IMR-90 (cell line): ENCODE data around the gene GABBR2. TPM values are rescaled to one million over a fixed set of nuclear protein-coding genes. Genes with fewer than 3 reads are reported as not detected.

ENCODE experiments used
- ATAC-seq: fragments of 200-7000 bp; cut with Tn5 transposase; 2 replicates; pipeline ENCODE4 v1.9.1; 2020; ENCODE audit warnings: low read depth, mild to moderate bottlenecking, moderate library complexity
- BruUV-seq: library from RNA; stranded (reverse); fragments of 400-500 nt; replicated peaks from 2 replicates; lab custom pipeline; 2021; lab: Mats Ljungman, UMichigan
- CTCF ChIA-PET: fragments of 300-600 bp; formaldehyde crosslinking; extraction: SDS; loops from one replicate; lab custom pipeline; 2021; ENCODE audit warnings: antibody characterized with exemption; lab: Yijun Ruan, JAX
- POLR2A ChIA-PET: fragments of 300-600 bp; sonication (Branson Sonifier 250); formaldehyde crosslinking; loops from one replicate; lab custom pipeline; 2022; ENCODE audit warnings: antibody characterized with exemption; ENCODE audit not compliant: unreplicated experiment; lab: Charles Lee
- DNase-seq: peaks from one replicate; pipeline ENCODE4 v3.0.0; 2013
- H2AFZ ChIP-seq: replicated peaks from 2 replicates; pipeline ENCODE3; 2013; ENCODE audit warnings: low read length, mild to moderate bottlenecking; ENCODE audit not compliant: poor library complexity
- H2AK5ac ChIP-seq: 2 replicates; pipeline ENCODE4 v1.6.1; 2013; ENCODE audit warnings: low read depth, low read length, inconsistent platforms
- H2AK9ac ChIP-seq: replicated peaks from 2 replicates; pipeline ENCODE3; 2013; ENCODE audit warnings: mild to moderate bottlenecking, low read depth, low read length, moderate library complexity; ENCODE audit not compliant: poor library complexity
- H2BK120ac ChIP-seq: 2 replicates; pipeline ENCODE4 v1.6.1; 2013; ENCODE audit warnings: low read depth, low read length, inconsistent platforms
- H2BK15ac ChIP-seq: 3 replicates; pipeline ENCODE4 v1.6.1; 2013; ENCODE audit warnings: low read depth, low read length, inconsistent platforms
- H2BK20ac ChIP-seq: 2 replicates; pipeline ENCODE4 v1.6.1; 2013; ENCODE audit warnings: low read depth, mild to moderate bottlenecking, inconsistent platforms, low read length, moderate library complexity
- H2BK5ac ChIP-seq: 2 replicates; pipeline ENCODE4 v1.6.1; 2013; ENCODE audit warnings: mild to moderate bottlenecking, low read depth, low read length, inconsistent platforms; ENCODE audit not compliant: poor library complexity, severe bottlenecking
- H3K14ac ChIP-seq: replicated peaks from 2 replicates; pipeline ENCODE4 v1.6.1; 2013; ENCODE audit warnings: low read depth, low read length, inconsistent platforms
- H3K18ac ChIP-seq: 2 replicates; pipeline ENCODE4 v1.6.1; 2013; ENCODE audit warnings: low read depth, low read length, control low read depth
- H3K23ac ChIP-seq: 2 replicates; pipeline ENCODE4 v1.6.1; 2013; ENCODE audit warnings: low read depth, low read length, inconsistent platforms
- H3K27ac ChIP-seq: 2 replicates; pipeline ENCODE4 v1.5.1; 2013; ENCODE audit warnings: mild to moderate bottlenecking, control low read depth, low read length; ENCODE audit not compliant: insufficient read depth
- H3K27me3 ChIP-seq: 2 replicates; pipeline ENCODE4 v1.6.1; 2013; ENCODE audit warnings: low read length; ENCODE audit not compliant: control insufficient read depth, insufficient read depth
- H3K36me3 ChIP-seq: 2 replicates; pipeline ENCODE4 v1.6.1; 2013; ENCODE audit warnings: low read length, mixed read lengths; ENCODE audit not compliant: control insufficient read depth, insufficient read depth
- H3K4ac ChIP-seq: 2 replicates; pipeline ENCODE4 v1.6.1; 2013; ENCODE audit warnings: low read depth, low read length, inconsistent platforms
- H3K4me1 ChIP-seq: 2 replicates; pipeline ENCODE4 v1.6.1; 2013; ENCODE audit warnings: low read length, mixed read lengths; ENCODE audit not compliant: control insufficient read depth, insufficient read depth
- H3K4me2 ChIP-seq: 2 replicates; pipeline ENCODE4 v1.6.1; 2013; ENCODE audit warnings: low read depth, mild to moderate bottlenecking, control low read depth, low read length, moderate library complexity
- H3K4me3 ChIP-seq: 2 replicates; pipeline ENCODE4 v1.5.1; 2013; ENCODE audit warnings: low read depth, mild to moderate bottlenecking, control low read depth, low read length, moderate library complexity; ENCODE audit not compliant: insufficient read depth
- H3K56ac ChIP-seq: 2 replicates; pipeline ENCODE4 v1.6.1; 2013; ENCODE audit warnings: low read length, inconsistent platforms; ENCODE audit not compliant: insufficient read depth; ENCODE audit errors: extremely low read depth
- H3K79me1 ChIP-seq, 2 experiments: 2 replicates each; pipeline ENCODE4 v1.6.1; 2013; ENCODE audit warnings: low read length in 2 of 2, inconsistent platforms in 1 of 2, low read depth in 1 of 2
- H3K9ac ChIP-seq: 2 replicates; pipeline ENCODE4 v1.6.1; 2013; ENCODE audit warnings: low read depth, low read length, control low read depth
- H3K9me1 ChIP-seq: 2 replicates; pipeline ENCODE4 v1.6.1; 2013; ENCODE audit warnings: low read length, inconsistent platforms; ENCODE audit not compliant: insufficient read depth
- H3K9me3 ChIP-seq: 2 replicates; pipeline ENCODE4 v1.6.1; 2013; ENCODE audit warnings: low read length; ENCODE audit not compliant: control insufficient read depth, insufficient read depth
- H4K20me1 ChIP-seq: 2 replicates; pipeline ENCODE4 v1.6.1; 2013; ENCODE audit warnings: low read length, inconsistent platforms; ENCODE audit not compliant: insufficient read depth
- H4K5ac ChIP-seq: 2 replicates; pipeline ENCODE4 v1.6.1; 2013; ENCODE audit warnings: mild to moderate bottlenecking, low read depth, low read length, control low read depth
- H4K8ac ChIP-seq, 2 experiments: 2 replicates each; pipeline ENCODE4 v1.6.1; 2013; ENCODE audit warnings: low read depth in 2 of 2, low read length in 2 of 2, control low read depth in 1 of 2, inconsistent platforms in 1 of 2
- H4K91ac ChIP-seq: 2 replicates; pipeline ENCODE4 v1.6.1; 2013; ENCODE audit warnings: low read depth, low read length, inconsistent platforms; ENCODE audit not compliant: insufficient read depth
- BHLHE40 ChIP-seq: fragments of 150-350 bp; IDR thresholded peaks from 2 replicates; pipeline ENCODE4 v1.6.1; 2016; ENCODE audit warnings: mild to moderate bottlenecking, low read depth, low read length
- CEBPB ChIP-seq: IDR thresholded peaks from 2 replicates; pipeline ENCODE4 v1.6.1; 2012; ENCODE audit warnings: low read depth, low read length, improper control_type of control experiment
- CHD1 ChIP-seq: IDR thresholded peaks from 2 replicates; pipeline ENCODE4 v1.6.1; 2012; ENCODE audit warnings: low read depth, low read length, improper control_type of control experiment
- CTCF ChIP-seq: conservative IDR thresholded peaks from 2 replicates; pipeline ENCODE4 v1.5.1; 2012; ENCODE audit warnings: mild to moderate bottlenecking, low read depth, low read length, improper control_type of control experiment
- ELK1 ChIP-seq: fragments of 150-350 bp; IDR thresholded peaks from 2 replicates; pipeline ENCODE4 v1.6.1; 2016; ENCODE audit warnings: low read depth, mild to moderate bottlenecking, low read length, moderate library complexity, borderline replicate concordance
- FOS ChIP-seq: fragments of 150-350 bp; IDR thresholded peaks from 2 replicates; pipeline ENCODE4 v1.6.1; 2016; ENCODE audit warnings: low read depth, low read length
- MAFK ChIP-seq: IDR thresholded peaks from 2 replicates; pipeline ENCODE4 v1.6.1; 2012; ENCODE audit warnings: low read depth, low read length, improper control_type of control experiment
- MAZ ChIP-seq: IDR thresholded peaks from 2 replicates; pipeline ENCODE4 v1.6.1; 2012; ENCODE audit warnings: low read depth, mild to moderate bottlenecking, low read length, improper control_type of control experiment, moderate library complexity, borderline replicate concordance
- MXI1 ChIP-seq: IDR thresholded peaks from 2 replicates; pipeline ENCODE4 v1.6.1; 2012; ENCODE audit warnings: low read depth, mild to moderate bottlenecking, low read length, moderate library complexity, borderline replicate concordance
- NFE2L2 ChIP-seq: fragments of 150-350 bp; IDR thresholded peaks from 2 replicates; pipeline ENCODE4 v1.6.1; 2016; ENCODE audit warnings: low read depth, mild to moderate bottlenecking, low read length
- POLR2A ChIP-seq: IDR thresholded peaks from 2 replicates; pipeline ENCODE4 v1.6.1; 2012; ENCODE audit warnings: mild to moderate bottlenecking, low read depth, low read length
- RAD21 ChIP-seq: IDR thresholded peaks from 2 replicates; pipeline ENCODE4 v1.6.1; 2012; ENCODE audit warnings: low read length, improper control_type of control experiment
- RCOR1 ChIP-seq: IDR thresholded peaks from 2 replicates; pipeline ENCODE4 v1.6.1; 2012; ENCODE audit warnings: mild to moderate bottlenecking, low read length, improper control_type of control experiment; ENCODE audit not compliant: insufficient replicate concordance
- RFX5 ChIP-seq: IDR thresholded peaks from 2 replicates; pipeline ENCODE4 v1.8.0; 2012; ENCODE audit warnings: low read depth, mild to moderate bottlenecking, low read length, moderate library complexity
- SMC3 ChIP-seq: fragments of 150-350 bp; IDR thresholded peaks from 2 replicates; pipeline ENCODE4 v1.6.1; 2016; ENCODE audit warnings: low read depth, mild to moderate bottlenecking, antibody characterized with exemption, low read length, moderate library complexity
- USF2 ChIP-seq: fragments of 150-350 bp; IDR thresholded peaks from 2 replicates; pipeline ENCODE4 v1.6.1; 2017; ENCODE audit warnings: mild to moderate bottlenecking, antibody characterized with exemption, low read length, low read depth
- whole genome bisulfite sequencing, 2 experiments: methylation state at CpG; one replicate each; pipeline versions ENCODE4 v1.1.5 to v1.1.7; 2013; ENCODE audit warnings: missing lambda C conversion rate in 2 of 2; ENCODE audit not compliant: insufficient read length in 1 of 2; ENCODE audit errors: extremely low coverage in 2 of 2; 5-methylcytosine and 5-hydroxymethylcytosine counted together
- dilution Hi-C: fragments of 300-500 bp; cut with HindIII; formaldehyde crosslinking; loops from one replicate; pipeline ENCODE4 v1.14.3; 2018; ENCODE audit warnings: low sequenced_read_pairs; ENCODE audit not compliant: unreplicated experiment
- in situ Hi-C: fragments of 300-500 bp; cut with MboI; formaldehyde crosslinking; loops from 3 replicates; pipeline ENCODE4 v1.14.3; 2019; ENCODE audit warnings: low sequenced_read_pairs, inconsistent platforms, mixed read lengths
- intact Hi-C: fragments of 100-400 bp; cut with micrococcal nuclease; formaldehyde crosslinking; loops from 2 replicates; pipeline ENCODE4 v1.10.0; 2022
- polyA plus RNA-seq, 3 experiments: library from polyadenylated mRNA; depleted of rRNA; stranded (reverse); fragments of >200 nt; gene quantifications; 2 replicates each; pipeline ENCODE4 v1.2.3, GENCODE V29; 2012; ENCODE audit warnings: low replicate concordance in 1 of 3
- total RNA-seq: library from RNA; depleted of rRNA; stranded (reverse); fragments of >200 nt; gene quantifications from 2 replicates; pipeline ENCODE4 v1.2.3, GENCODE V29; 2012

GABBR2 gene
- total and polyA plus RNA-seq, 2 of the 4 experiments (the other 2 are of a cell fraction) = 14.2 to 20.3 TPM

- Histone ChIP-seq H3K4me1 (no peaks in the 10 kb centered on the region), H3K14ac (no peak overlapping the region), H2AFZ (no peak overlapping the region), H3K4me2 (no peak overlapping the region), H2BK120ac (no peak overlapping the region), H3K9me1 (peaks cover 7% of the 10 kb centered on the region; the same call in 1 of the 2 replicates), H4K8ac (no peak overlapping the region), H3K23ac (no peak overlapping the region), H2AK9ac (no peak overlapping the region), H3K9me3 (peaks cover 4% of the 10 kb centered on the region; the same call in 1 of the 2 replicates), H3K27me3 (peaks cover 4% of the 10 kb centered on the region), H3K4ac (no peak overlapping the region), H3K36me3 (no peaks in the 10 kb centered on the region), H3K27ac (no peak overlapping the region), H3K18ac (no peak overlapping the region), H2BK15ac (no peak overlapping the region), H2BK20ac (no peak overlapping the region), H4K20me1 (peaks cover 20% of the 10 kb centered on the region), H3K79me1 (peaks cover 15 to 55% of the 10 kb centered on the region in 2 experiments), H3K9ac (no peak overlapping the region), H2AK5ac (no peak overlapping the region), H4K5ac (no peak overlapping the region), H4K91ac (no peak overlapping the region), H3K4me3 (no peak overlapping the region), H2BK5ac (no peak overlapping the region), H3K56ac (no peak overlapping the region)
- no peak for ATAC-seq
- dilution Hi-C loops = no loop called here
- intact Hi-C loops = no loop called here
- no CpG with 5 or more reads among the region's 6 CpGs for WGBS, 2 experiments
- in situ Hi-C loops = no loop called here
- TF ChIP-seq RFX5 = no peak
- TF ChIP-seq CTCF = no peak
- no peak for TF ChIP-seq BHLHE40
- TF ChIP-seq RAD21 = no peak
- TF ChIP-seq RCOR1 = no peak
- TF ChIP-seq NFE2L2 = no peak
- no peak for TF ChIP-seq CEBPB
- TF ChIP-seq CHD1 = no peak
- TF ChIP-seq MAFK = no peak
- TF ChIP-seq ELK1 = no peak
- TF ChIP-seq MAZ = no peak
- TF ChIP-seq MXI1 = no peak
- TF ChIP-seq POLR2A = no peak
- no peak for TF ChIP-seq FOS
- no peak for TF ChIP-seq SMC3
- TF ChIP-seq USF2 = no peak
- ChIA-PET POLR2A (no interaction called here), CTCF (interaction anchor here (1.0 kb wide), 1 partner anchor 76 kb away, joined by 3 read pairs; no protein-coding TSS in a partner anchor)
- no TSS peak for BruUV-seq
- DNase-seq = no peak
Observed at GRCh38 chr9:98698856-98699255, 9.9 kb downstream of the GABBR2 start.
